HT-29 (cell line): ENCODE data around the gene TENT4A. TPM values are rescaled to one million over a fixed set of nuclear protein-coding genes. Genes with fewer than 3 reads are reported as not detected.

Experiments used
- DNase-seq: peaks from one replicate; pipeline ENCODE4 v3.0.0-alpha.2; 2015; ENCODE audit warnings: low spot score
- total RNA-seq: library from RNA; depleted of rRNA; stranded (reverse); fragments of >200 nt; shearing (Covaris generic); gene quantifications from 2 replicates; pipeline ENCODE4 v1.2.3, GENCODE V29; 2014

Gene TENT4A
- total RNA-seq, 1 experiment from 2014 or later, result 36.5 TPM

DNA sequence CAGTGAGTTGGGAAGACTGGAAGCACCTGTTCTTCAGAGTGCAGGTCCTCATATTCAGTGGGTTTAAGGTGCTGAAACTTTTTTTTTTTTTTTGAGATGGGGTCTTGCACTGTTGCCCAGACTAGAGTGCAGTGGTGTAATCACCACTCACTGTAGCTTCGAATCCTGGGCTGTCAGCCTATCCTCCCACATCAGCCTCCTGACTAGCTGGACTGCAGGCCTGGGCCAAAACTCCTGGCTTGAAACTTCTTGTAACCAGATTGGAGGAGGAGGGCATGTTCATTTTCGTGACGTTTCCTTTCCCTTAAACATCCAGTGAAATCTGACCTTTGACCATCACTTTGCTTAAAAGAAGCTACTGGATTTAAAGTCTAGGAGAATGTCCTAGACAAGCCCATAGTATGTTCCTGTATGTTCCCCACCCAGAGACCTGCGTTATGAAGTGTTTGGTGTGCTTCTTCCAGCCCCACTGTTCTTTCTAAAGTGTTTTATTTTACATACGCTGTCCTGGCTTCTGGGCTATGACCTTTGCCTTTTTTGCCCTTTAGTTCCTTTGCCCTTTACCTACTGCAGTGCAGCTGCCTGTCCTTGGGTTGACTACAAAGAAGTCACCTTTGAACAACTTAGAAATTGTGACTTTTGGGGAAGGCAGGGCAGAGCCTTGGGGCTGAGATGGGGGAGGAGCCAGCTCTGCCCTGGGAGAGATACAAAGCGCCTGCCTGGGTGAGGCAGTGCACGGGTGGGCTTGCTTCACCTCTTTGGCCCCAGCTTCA, 18.4 kb downstream of the TENT4A start:
- DNase-seq, result no peak

DNA sequence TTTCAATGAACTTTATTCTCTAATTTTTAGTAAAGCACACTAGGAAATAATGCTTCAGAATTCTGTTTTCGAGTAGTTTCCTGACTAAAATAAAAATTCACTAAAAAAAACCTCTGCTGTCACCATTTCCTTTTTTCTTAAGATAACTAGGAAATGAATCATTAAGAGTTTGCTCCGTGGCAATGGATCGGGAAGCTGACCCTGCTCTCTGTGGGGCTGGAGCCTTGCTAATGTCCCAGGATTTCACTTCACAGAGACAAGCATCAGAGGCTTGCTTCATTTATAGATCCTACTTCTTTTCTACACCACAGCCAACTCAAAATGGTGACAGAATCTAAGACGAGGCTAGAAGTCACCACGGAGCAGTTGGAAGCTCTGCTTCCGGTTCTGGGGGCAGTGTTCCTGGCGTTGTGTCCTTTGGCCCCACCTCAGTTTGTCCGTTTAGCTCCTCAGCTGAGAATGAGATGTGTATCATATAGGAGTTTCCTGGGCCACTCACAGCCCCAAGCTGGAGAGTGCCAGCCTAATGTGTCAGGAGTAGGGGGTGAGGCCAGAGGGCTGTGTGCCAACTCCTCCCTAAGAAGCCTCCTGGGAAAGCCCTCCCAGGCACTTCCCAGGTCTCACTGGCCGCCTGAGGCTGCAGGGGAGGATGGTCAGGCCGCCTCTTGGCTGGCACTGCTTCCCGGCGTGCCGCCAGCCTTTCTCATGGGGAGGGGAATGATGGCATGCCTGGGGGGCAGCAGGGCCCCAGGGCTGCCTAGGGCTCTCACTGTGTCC, 19.6 kb downstream of the TENT4A start:
- no peak for DNase-seq

DNA sequence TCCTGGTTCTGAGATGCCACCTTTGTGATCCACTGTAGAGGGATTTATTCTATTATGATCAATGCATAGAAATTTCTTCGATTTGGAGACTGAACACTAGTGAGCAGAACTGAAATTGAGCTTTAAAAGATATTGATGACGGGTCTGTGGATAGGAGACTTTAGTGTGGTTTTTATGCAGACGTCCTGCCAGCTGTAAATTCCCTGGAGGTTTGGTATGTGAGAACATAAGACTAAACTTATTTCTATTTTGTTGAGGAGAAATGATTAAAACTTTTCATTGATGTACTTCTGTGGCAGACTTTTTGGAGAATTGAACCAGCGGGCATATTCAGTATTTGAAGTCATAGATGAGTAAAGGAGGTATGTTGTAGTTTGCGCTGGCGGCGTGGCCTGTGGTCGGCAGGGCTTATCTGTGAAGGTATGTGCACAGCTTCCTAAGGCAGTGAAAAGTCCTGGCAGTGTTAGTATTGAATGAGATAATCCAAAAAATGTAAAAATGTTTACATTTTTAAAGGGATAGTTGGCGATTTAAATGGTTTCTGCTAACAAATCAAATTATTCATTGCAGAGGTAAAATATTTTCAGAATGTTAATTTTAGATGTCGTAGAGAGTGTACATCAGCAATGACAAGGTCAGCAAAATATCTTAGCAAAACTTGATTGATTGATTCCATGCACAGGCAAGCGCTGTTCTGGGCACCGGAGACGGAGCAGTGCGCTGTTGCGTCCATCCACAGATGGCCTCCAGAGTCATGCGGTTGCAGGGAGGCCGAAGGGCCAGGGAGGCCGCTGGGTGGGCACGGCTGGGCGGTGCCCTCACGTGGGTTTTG, 20.4 kb downstream of the TENT4A start:
- no peak for DNase-seq

DNA sequence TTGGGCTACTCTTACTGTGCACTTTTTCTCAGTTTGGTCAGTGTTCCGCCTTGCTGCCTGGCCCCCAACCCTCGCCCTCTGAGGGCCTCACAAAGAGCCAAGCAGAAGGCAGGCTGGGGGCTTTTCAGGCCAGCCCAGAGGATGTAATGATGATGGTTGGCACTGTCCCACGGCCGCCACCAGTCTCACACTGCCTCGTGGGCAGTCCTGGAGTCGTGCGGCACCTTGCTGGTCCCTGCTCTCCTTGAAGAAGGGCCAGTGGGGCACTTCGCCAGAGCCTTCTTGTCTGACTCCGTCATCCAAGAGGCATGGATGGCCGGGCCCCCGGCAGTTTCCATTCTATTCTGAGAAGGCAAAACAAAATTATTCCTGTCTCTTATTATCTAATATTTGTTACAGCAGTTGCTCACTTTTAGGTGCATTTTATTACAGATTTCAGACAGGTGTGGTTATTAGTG, 21.0 kb downstream of the TENT4A start:
- DNase-seq, result no peak

DNA sequence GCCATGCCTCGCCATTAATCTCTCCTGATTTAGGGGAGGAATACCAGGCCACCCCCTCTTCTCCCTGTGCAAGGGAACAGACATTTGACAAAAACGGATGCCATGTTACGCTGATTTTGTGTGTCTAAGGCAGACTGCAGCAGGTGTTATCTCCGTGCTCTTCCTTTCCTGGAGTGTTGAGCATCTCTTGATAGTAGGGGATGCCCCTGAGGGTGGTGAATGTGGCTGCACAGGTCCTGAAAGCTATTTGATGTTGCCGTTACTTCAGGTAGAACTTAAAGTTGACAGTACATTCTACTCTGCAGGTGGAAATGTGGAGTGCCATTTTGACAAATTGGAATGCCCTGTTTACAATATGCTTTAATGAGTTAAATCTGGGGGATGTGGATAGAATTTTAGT, 21.5 kb downstream of the TENT4A start:
- DNase-seq, result no peak

DNA sequence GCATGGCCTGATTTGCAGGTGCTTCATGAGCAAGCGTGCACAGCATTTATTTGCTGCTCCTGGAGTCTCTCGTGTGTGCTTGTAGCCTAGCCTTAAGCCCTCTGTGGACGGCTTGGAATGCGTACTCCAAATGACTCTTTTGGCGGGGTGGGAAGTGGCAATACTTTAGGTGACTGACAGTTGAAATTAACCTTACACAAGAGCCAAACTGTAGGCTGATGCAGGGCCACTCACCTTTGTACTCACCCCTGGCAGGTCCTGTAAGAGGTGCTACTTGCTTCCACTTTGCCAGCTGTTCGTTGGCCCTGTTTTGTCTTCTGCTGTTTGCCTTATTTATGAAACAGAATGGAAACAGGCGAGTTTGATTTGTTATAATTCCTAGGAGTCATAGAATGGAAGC, 22.9 kb downstream of the TENT4A start:
- no peak for DNase-seq

DNA sequence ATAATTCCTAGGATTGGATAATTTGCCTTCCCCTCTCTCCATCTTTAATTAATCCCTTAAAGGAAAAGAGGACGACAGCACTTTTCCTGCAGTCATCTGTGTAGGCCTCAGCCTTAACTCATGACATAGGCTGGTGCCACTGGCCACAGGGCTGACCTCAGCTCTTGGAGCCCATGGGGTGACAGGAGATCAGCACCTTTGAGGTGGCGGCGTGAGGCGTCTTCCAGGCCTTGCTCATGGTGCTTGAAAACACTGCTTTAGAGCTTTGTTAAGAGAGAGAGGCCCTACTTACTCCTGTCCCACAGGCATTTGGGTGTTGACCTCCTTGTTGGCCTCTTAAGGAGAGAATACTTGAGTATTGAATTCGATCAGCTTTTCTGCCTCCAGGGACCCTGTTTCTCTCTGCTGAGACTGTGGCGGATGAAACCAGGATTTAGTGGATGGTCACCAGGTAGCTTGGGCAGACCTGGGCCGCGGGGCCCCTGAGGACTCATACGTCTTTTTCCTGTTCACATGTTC, 23.4 kb downstream of the TENT4A start:
- no peak for DNase-seq

DNA sequence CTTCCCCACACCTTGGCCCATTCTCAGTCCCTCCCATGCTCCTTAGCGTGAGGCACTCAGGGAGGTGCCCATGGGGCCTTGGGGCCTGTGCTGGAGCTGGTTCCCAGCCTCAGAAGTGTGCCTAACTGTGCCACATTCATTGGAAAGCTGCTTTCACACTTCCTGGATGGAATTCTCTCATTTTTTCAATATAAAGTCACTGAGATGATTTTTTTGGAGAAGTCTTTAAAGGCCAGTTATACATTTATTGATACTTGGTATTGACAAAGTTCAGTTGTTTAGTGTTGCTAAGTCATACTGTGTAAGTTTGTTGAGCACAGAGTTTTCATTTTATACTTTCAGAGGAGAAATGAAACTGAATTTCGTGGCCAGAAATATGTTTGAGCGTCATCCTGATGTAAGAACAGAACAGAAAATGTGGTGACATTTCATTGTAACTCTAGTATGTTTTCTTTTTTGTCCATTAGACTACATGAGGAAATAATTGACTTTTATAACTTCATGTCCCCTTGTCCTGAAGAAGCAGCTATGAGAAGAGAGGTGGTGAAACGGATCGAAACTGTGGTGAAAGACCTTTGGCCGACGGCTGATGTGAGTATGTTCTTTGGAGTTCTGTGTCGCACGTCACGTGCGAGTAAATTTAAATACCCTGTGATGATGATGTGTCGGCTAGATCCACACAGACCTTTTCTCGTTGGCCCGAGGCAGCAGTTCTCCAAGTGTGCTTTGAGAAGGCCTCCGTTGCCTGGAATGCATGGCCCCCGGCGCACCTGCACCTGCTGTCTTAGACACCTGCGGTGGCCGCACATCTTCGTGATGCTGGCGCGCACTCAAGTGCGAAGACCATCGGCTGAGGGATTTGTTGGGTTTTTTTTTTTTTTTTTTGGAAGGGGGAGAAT, 24.1 kb downstream of the TENT4A start:
- no peak for DNase-seq

DNA sequence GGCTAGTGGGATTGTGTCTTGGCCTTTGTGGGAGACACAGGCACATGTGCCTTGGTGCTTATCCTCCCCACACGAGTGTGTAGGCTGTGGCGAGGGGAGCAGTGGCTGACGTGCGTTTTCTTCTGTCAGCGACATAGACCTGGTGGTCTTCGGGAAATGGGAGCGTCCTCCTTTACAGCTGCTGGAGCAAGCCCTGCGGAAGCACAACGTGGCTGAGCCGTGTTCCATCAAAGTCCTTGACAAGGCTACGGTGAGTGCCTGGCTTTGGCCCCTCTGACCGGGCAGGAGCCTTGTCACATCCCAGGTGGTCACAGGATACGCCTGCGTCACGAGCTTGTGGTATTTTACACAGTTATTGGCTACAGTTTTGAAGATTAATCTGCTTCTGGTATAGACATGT, 26.4 kb downstream of the TENT4A start:
- no peak for DNase-seq

DNA sequence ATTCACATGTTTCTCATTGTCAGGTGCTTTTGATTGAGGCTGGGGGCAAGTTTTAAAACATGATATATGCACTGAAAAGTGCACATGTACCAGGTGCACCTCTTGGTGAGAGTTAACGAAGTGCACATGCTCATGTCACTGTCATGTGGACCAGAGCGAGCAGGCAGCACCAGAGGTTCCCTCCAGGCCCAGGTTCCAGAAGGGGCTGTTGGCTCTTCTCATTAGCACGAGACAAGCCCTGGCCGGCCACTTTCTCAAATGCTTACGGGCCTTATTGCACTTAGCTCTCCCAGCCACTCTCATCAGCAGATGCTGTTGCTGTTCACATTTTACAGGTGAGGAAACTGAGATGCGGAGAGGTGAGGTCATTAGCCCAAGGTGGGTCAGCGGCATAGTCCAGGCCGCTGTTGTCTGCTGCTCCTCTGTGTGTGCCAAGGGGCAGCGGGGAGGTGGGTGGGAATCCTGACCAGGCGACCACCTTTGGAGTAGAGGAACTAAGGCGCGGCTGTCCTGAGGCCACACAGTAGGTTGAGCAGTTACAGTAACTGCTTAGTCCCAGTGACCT, 27.4 kb downstream of the TENT4A start:
- no peak for DNase-seq

DNA sequence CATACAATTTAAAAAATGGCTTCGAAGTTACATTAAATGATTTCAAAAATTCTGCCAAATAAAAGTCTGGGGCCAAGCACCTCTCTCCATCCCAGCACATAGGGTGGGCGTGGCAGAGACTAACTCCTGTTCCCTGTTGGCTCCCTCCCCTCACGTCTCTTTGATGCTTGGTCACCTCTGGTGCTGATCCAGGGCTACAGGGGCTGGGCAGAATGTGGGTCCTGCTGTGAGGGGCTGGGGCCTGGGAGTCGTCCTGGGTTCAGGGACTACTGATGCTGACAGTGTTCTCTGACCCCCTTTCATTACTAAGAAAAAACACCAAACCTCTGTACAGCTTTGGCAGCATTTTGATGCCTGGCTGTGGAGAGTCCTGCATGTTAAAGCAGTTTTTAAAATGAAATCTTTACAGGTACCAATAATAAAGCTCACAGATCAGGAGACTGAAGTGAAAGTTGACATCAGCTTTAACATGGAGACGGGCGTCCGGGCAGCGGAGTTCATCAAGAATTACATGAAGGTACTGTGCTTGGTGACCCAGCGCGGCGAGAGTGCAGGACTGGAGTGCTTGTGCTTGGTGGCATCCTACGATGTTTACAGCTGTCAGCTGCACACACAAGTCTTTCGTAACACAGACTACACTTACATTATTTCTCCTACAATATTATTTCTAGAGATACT, 29.0 kb downstream of the TENT4A start:
- DNase-seq, result no peak

DNA sequence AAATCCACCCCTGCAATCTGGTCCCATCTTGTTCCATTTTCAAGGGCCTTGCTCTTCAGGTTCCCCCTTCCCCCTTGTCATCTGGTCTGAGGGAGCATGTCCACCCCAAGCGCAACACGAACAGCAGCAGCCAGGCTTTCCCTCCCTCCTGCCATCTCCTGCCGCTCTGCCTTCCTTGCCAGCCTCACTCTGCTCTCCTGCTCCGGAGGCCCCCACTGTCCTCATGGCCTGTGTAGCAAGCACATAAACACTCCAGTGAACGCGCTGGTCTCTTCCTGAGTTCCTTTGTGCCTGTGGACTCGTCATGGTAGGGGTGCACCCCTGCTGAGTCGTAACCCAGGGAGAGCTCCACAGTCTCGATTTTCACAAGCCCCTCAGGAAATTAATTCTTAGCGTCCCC, 29.9 kb downstream of the TENT4A start:
- DNase-seq, result no peak

DNA sequence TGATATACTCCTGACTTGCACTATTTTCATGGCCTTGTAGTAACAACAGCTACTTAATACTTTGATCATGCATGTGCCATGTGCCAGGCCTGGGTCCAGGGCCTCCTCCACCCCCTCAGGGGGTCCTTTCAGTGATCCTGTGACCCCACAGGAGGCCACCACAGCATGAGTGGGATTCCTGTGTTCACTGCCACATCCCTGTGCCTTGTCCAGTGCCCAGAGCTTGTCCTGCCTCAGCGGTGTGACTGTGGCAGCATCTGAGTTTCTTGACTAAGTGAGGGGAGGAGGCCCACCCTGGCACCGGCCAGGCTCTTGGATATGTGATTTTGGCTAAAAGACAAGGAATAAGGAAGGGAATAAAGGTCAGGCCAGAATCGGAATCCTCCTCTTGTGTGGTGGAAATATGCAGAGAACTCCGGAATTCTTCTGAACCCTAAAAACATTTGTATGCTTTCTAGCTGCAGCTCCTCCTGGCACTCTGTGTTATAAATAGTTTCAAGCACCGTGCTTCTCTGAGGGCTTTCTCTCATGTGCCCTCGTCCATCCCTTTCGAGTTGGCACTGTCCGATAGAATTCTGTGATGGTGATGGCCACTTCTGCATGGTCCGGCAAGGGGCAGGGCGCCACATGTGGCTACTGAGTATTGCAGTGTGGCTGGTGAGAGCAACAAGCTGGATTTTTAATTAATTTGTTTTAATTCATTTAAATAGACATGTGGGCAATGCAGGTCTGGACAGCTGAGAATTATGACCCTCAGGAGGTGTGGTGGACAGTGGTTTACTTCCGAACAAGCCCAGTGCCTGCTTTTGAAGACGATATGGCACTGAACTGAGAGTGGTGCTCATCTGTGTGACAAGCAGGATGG, 31.8 kb downstream of the TENT4A start:
- DNase-seq, result no peak

DNA sequence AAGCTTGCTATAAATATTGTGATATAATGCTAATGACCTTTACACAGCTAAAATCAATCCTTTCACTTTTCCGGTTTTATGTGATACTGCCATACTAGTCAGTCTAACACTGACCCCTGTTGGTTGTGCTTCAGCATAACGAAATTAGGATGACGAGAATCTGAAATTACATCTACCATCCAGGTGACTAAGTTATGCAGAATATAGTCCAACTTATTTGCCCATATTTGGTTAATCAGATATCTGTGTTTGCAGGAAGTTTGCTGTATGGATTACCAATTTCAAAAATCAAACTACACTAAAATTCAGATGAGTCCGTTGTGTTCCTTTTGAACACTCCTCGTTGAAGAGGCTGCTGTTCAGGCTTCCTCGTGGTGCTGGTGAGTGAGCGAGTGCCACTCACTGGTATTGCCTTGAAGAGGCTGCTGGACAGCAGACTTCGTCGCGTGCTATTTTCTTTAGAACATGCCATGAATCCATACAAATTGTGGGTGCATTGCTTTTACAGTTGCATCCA, 32.5 kb downstream of the TENT4A start:
- DNase-seq, result peak; percentile 78

DNA sequence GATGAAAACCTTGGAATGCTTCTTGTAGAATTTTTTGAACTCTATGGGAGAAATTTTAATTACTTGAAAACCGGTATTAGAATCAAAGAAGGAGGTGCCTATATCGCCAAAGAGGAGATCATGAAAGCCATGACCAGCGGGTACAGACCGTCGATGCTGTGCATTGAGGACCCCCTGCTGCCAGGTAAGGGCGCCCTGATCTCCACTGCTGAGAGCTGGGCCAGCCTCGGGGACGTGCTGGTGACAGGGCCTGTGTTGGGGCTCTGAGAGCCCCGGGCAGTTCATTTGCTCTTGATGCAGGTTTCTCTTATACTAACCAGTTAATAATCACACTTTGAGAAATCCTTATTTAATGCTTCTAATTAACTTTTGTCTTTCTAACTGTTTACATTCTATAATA, 33.0 kb downstream of the TENT4A start:
- DNase-seq, result no peak

DNA sequence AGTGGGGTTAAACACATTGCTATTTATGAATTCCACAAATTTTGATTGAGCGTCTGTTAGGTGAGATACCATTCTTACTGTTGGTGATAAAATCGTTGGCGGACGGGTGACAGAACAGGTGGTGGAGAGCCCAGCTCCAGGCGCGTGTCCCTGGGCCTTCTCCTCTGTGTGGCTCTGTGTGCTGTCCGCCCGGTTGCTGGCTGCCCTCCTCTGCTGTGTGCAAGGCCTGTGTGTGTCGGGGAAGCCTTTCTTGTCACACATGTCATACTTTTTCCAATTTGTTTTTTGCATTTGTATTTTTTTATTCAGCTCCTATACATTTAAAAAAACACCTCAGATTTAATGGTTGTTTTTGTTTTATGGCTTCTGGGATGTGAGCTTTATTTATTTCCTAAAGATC, 33.9 kb downstream of the TENT4A start:
- no peak for DNase-seq

DNA sequence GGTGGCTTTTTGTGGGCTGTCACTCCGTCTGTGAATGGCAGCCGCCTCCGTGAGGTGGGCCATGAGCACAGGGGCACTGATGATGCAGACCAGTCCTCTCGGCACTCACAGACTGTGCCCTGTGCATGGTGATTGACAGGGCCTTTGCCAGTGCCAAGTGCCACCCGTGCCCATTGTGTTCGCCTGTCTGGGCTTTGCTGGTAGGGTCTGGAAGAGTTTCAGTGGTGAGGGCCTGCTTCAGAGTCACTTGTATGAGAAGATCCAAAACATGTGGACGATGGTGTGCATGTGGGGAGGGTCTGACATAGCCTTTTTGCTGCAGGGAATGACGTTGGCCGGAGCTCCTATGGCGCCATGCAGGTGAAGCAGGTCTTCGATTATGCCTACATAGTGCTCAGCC, 34.9 kb downstream of the TENT4A start:
- no peak for DNase-seq

DNA sequence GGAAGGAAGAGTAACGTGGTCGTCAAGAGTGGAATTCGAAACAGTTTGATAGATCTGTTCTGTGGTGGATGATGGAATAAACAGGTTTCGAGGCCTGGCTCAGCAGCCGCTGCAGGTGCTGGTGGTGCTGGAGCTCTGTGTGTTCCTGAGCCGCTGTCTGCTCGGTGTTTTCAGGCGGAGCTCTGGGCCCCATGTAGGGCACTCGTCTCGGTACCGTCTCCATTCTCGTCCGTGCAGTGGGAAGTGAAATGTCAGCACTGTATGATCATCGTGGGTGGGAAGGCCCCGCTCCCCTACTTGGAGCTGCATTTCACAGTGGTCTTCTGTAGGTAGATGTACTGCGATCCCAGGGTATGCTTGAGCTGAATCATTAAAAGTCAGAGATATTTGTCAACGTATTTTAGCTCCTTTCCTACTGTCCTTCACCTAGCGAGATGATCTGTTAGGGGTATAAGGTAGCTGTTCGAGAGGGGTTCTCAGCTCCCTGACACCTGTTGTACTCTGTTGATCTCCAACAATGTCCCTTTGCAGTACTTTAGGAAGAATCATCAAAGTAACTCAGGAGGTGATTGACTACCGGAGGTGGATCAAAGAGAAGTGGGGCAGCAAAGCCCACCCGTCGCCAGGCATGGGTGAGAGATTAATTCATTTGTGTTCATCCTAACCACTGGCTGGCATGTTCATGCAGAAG, 35.9 kb downstream of the TENT4A start:
- DNase-seq, result no peak
